Glutamatergic neuron (in vitro differentiated cells): Measurements from ENCODE around the gene ZNF775. TPM values are rescaled to one million over a fixed set of nuclear protein-coding genes. Genes with fewer than 3 reads are reported as not detected.

Experiments
- DNase-seq: peaks from one replicate; pipeline ENCODE4 v3.0.0; 2022
- H3K27ac Mint-ChIP-seq: one replicate; pipeline ENCODE4 v1.8.0; 2020; ENCODE audit warnings: mild to moderate bottlenecking, mixed read lengths, inconsistent platforms; ENCODE audit not compliant: unreplicated experiment
- H3K27me3 Mint-ChIP-seq: one replicate; pipeline ENCODE4 v1.8.0; 2020; ENCODE audit warnings: mild to moderate bottlenecking, moderate library complexity, mixed read lengths, inconsistent platforms; ENCODE audit not compliant: unreplicated experiment
- H3K36me3 Mint-ChIP-seq: one replicate; pipeline ENCODE4 v1.8.0; 2020; ENCODE audit warnings: mild to moderate bottlenecking, mixed read lengths, inconsistent platforms; ENCODE audit not compliant: unreplicated experiment
- H3K4me1 Mint-ChIP-seq: one replicate; pipeline ENCODE4 v1.8.0; 2020; ENCODE audit warnings: mild to moderate bottlenecking, low read depth, mixed read lengths, inconsistent platforms; ENCODE audit not compliant: unreplicated experiment
- H3K4me3 Mint-ChIP-seq: one replicate; pipeline ENCODE4 v1.8.0; 2020; ENCODE audit warnings: mild to moderate bottlenecking, mixed read lengths, inconsistent platforms; ENCODE audit not compliant: unreplicated experiment
- H3K9me3 Mint-ChIP-seq: one replicate; pipeline ENCODE4 v1.8.0; 2020; ENCODE audit warnings: mild to moderate bottlenecking, moderate library complexity, mixed read lengths, inconsistent platforms; ENCODE audit not compliant: unreplicated experiment
- total RNA-seq: library from RNA; stranded (reverse); fragmentation: NEBNext Ultra II Directional; extraction: Animal tissue kit (Norgen Biotek cat#: 25700); gene quantifications from one replicate; pipeline ENCODE4 v1.2.1, GENCODE V29; 2021; ENCODE audit not compliant: unreplicated experiment
- TF ChIP-seq, protein P1 (sequence below): fragments of 200-600 bp; sonication (generic); IDR thresholded peaks from one replicate; pipeline ENCODE4 v1.5.0; 2021; ENCODE audit not compliant: partially characterized antibody, unreplicated experiment

The ZNF775 gene
- total RNA-seq, 1 donor from 2014 or later: 20.5 TPM

GRCh38 chr7:150415161-150416153 is 36.3 kb downstream of the ZNF775 start:
- TF ChIP-seq, protein P1, sequence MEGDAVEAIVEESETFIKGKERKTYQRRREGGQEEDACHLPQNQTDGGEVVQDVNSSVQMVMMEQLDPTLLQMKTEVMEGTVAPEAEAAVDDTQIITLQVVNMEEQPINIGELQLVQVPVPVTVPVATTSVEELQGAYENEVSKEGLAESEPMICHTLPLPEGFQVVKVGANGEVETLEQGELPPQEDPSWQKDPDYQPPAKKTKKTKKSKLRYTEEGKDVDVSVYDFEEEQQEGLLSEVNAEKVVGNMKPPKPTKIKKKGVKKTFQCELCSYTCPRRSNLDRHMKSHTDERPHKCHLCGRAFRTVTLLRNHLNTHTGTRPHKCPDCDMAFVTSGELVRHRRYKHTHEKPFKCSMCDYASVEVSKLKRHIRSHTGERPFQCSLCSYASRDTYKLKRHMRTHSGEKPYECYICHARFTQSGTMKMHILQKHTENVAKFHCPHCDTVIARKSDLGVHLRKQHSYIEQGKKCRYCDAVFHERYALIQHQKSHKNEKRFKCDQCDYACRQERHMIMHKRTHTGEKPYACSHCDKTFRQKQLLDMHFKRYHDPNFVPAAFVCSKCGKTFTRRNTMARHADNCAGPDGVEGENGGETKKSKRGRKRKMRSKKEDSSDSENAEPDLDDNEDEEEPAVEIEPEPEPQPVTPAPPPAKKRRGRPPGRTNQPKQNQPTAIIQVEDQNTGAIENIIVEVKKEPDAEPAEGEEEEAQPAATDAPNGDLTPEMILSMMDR: no peak
- no peak overlapping the region for H3K27ac Mint-ChIP-seq
- H3K9me3 Mint-ChIP-seq: peaks cover 9% of the 10 kb centered on the region
- peaks cover 7% of the 10 kb centered on the region for H3K27me3 Mint-ChIP-seq
- peaks cover 26% of the 10 kb centered on the region for H3K4me1 Mint-ChIP-seq
- H3K4me3 Mint-ChIP-seq: no peak overlapping the region
- no peak for DNase-seq
- no peaks in the 10 kb centered on the region for H3K36me3 Mint-ChIP-seq

GRCh38 chr7:150417239-150417638 is 38.1 kb downstream of the ZNF775 start:
- Mint-ChIP-seq H3K27ac (no peak overlapping the region), H3K9me3 (peaks cover 8% of the 10 kb centered on the region), H3K36me3 (no peaks in the 10 kb centered on the region), H3K27me3 (peaks cover 7% of the 10 kb centered on the region), H3K4me3 (no peak overlapping the region), H3K4me1 (peaks cover 24% of the 10 kb centered on the region)
- DNase-seq: no peak
- TF ChIP-seq, protein P1: no peak

- H3K27ac Mint-ChIP-seq: no peak overlapping the region
- no peak for DNase-seq
- peaks cover 22% of the 10 kb centered on the region for H3K4me1 Mint-ChIP-seq
- H3K4me3 Mint-ChIP-seq: no peak overlapping the region
- peaks cover 7% of the 10 kb centered on the region for H3K27me3 Mint-ChIP-seq
- no peaks in the 10 kb centered on the region for H3K36me3 Mint-ChIP-seq
- TF ChIP-seq, protein P1: no peak
- peaks cover 8% of the 10 kb centered on the region for H3K9me3 Mint-ChIP-seq
Observed at GRCh38 chr7:150417863-150418262, 38.7 kb downstream of the ZNF775 start.

GRCh38 chr7:150420242-150420641 is 41.1 kb downstream of the ZNF775 start:
- peaks cover 13% of the 10 kb centered on the region for H3K4me1 Mint-ChIP-seq
- peaks cover 2% of the 10 kb centered on the region for H3K9me3 Mint-ChIP-seq

More at GRCh38 chr7:150420242-150420641, 41.1 kb downstream of the ZNF775 start:
- no peaks in the 10 kb centered on the region for H3K36me3 Mint-ChIP-seq
- H3K27ac Mint-ChIP-seq: no peak overlapping the region
- no peaks in the 10 kb centered on the region for H3K27me3 Mint-ChIP-seq
- no peak overlapping the region for H3K4me3 Mint-ChIP-seq
- DNase-seq: no peak
- TF ChIP-seq, protein P1: no peak
